Left colon (tissue), 2 donors: ENCODE data around the gene NBPF4. TPM values are rescaled to one million over a fixed set of nuclear protein-coding genes. Genes with fewer than 3 reads are reported as not detected.
A peak's percentile ranks its signal among the peaks of the same experiment; 100 is the strongest.
"Not testable (repeated sequence)": the region's sequence is repeated elsewhere in the genome, so short reads cannot be mapped to it uniquely, and the experiment has no call there.

ENCODE experiments used
- ATAC-seq: fragments of 200-7000 bp; cut with Tn5 transposase; one replicate; pipeline ENCODE4 v1.9.1; 2020; ENCODE audit warnings: mild to moderate bottlenecking, moderate library complexity
- DNase-seq, 2 donors: peaks; one replicate each; pipeline ENCODE4 v3.0.0-alpha.2; 2020
- intact Hi-C, 2 donors: fragments of 100-400 bp; cut with DNase I in 1 of 2; cut with micrococcal nuclease in 1 of 2; formaldehyde crosslinking; loops; one replicate each; pipeline versions ENCODE4 v1.11.2 to v1.14.0; 2022; cut with DNase I, micrococcal nuclease
- total RNA-seq, 2 donors: library from RNA; stranded (reverse); fragmentation: NEBNext Ultra II Directional; extraction: Animal tissue kit (Norgen Biotek cat#: 25700); gene quantifications; one replicate each; pipeline ENCODE4 v1.2.1, GENCODE V29; 2021
- donor health status: DM: no; HTN: no; CAD: no.
- donor health status: DM: yes; HTN: yes; CAD: no.

The NBPF4 gene
- total RNA-seq, 2 donors from 2014 or later = 0.53 TPM; not detected in 1

DNA sequence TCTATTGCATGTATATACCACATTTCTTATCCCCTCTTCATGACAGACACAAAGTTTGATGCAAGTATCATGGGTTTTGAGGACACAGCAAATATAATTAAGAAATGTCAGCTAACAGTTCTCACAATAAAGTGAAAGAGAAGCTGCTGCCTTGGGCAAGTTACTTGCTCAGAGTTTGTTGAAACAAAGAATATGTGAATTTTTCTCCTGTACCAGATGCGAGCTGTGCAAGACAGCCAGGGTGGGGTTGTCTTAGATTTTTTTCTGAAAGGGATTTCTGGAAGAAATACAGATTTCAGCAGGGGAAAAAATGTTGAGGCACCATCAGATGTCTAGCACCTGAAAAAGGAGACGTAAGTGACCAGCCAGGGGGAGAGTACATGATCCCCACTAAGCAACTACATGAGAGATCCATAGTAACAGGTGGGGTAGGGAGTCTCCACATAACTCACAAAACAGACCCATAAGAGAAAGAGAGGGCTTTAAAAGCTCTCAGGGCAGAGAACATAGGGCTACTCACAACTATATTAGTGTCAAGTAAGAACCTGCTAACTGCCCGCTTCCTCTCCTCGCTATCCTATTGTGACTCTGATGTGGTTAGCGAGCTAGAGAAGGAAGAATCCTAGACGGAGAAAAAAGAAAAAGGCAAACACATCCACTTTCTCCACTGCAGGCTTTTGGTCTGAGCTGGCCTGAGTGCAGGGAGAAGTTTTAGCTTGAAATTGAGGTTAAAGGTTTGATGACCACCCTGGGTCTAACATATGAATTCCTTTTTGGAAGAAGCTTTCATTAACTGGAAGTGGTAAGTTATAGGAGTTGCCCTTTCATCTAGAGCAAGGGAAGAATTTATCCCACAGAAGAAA lies 27.6 kb downstream of the NBPF4 start:
- ATAC-seq, intact Hi-C loops, DNase-seq: not testable (repeated sequence)

DNA sequence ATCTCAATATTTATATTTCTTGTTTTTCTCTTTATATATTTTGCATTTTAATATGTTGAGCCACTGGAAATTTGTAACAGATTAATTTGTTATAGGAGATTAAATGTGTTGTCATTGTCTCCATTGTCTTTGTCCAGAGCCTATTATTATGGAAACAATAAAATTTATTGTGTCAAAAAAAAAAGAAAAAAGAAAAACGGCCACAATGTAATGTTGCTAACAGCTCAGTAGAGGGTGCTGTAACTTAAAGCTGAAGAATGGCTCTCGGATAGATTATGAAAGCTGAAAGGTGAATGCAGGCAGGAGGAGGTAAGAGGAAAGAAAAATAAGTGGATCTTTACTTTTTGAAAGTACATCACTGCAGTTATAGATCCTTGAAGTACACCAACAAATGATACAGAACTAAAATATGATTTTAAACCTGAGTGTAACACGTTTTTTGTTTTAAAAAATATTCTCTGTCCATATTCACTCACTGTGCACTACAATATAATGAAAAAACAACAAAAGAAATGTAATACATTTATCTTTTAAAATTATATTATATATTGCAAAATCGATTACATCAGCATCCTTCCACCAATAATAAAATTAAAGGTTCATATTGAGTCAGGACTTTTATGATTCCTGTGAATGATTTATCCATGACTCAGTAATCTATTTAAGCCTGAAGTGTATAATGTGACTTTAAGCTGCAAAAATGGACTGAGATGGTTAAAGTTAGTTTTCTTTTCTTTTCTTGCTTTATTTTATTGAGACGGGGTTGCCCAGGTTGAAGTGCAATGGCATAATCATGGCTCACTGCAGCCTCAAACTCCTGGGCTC lies 29.0 kb downstream of the NBPF4 start:
- DNase-seq, intact Hi-C loops: not testable (repeated sequence)
- ATAC-seq = peak; percentile 87

GRCh38 chr1:108211014-108211413 lies 32.9 kb downstream of the NBPF4 start:
- DNase-seq (no peak), ATAC-seq (no peak)
- intact Hi-C loops = no loop called here

- ATAC-seq (no peak), DNase-seq (no peak)
- intact Hi-C loops = no loop called here
These were observed 34.3 kb downstream of the NBPF4 start for GRCh38 chr1:108209456-108210108.

- DNase-seq = no peak
These were observed 35.0 kb downstream of the NBPF4 start for GRCh38 chr1:108208724-108209446.

DNA sequence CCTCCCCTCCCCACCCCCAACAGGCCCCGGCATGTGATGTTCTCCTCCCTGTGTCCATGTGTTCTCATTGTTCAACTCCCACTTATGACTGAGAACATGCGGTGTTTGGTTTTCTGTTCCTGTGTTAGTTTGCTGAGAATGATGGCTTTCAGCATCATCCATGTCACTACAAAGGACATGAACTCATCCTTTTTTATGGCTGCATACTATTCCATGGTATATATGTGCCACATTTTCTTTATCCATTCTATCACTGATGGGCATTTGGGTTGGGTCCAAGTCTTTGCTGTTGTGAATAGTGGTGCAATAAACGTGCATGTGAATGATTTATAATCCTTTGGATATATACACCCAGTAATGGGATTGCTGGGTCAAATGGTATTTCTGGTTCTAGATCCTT lies 40.3 kb downstream of the NBPF4 start:
- DNase-seq, intact Hi-C loops, ATAC-seq: not testable (repeated sequence)

More at GRCh38 chr1:108208724-108209446, 35.0 kb downstream of the NBPF4 start:
- intact Hi-C loops = no loop called here
- ATAC-seq = no peak

GRCh38 chr1:108201687-108202086 lies 42.2 kb downstream of the NBPF4 start:
- intact Hi-C loops = no loop called here
- DNase-seq = no peak
- no peak for ATAC-seq

- intact Hi-C loops = no loop called here
- peak; percentile 48 for ATAC-seq
- DNase-seq = peak; percentile 51 to 54
These were observed 43.2 kb downstream of the NBPF4 start for GRCh38 chr1:108200687-108201051.

GRCh38 chr1:108199781-108200686 lies 43.8 kb downstream of the NBPF4 start, which contains the start of gene SLC25A24:
Gene SLC25A24, minus strand, starts transcription at chr1:108200343. Its CDS starts 205 bp downstream, at chr1:108200138.
- ATAC-seq (peak; percentile 88), DNase-seq (peak; percentile 87 to 89)
- intact Hi-C loops = no loop called here

DNA sequence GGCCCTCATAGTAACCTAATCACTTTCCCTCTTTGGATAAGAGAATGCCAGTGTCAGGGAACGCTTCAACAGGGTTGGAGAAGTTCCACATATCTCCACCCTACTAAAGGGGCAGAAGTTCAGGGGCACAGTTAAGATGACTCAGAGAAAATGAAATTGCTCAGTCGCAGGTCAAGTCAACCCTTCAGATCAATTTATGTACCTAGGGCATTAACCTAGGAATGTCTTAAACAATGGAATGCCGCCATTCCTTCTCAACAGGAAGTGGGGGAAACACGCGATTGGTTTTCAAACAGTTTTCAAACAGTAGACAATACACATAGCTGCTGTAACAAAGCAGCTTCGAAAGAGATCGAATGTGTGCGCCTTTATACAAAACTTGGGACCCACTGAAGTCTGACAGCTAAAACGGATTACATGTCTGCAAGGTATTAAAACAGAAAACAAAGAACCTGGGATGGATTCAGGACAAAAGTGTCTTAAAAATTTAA lies 44.6 kb downstream of the NBPF4 start:
- intact Hi-C loops = no loop called here
- ATAC-seq (peak; percentile 70), DNase-seq (peak; percentile 7 to 31)

GRCh38 chr1:108194051-108194450 lies 49.8 kb downstream of the NBPF4 start:
- no peak for ATAC-seq
- intact Hi-C loops = no loop called here

GRCh38 chr1:108193333-108193732 lies 50.5 kb downstream of the NBPF4 start:
- intact Hi-C loops = no loop called here
- ATAC-seq = no peak
- no peak for DNase-seq

More at GRCh38 chr1:108194051-108194450, 49.8 kb downstream of the NBPF4 start:
- no peak for DNase-seq

- DNase-seq = no peak
These were observed 51.3 kb downstream of the NBPF4 start for GRCh38 chr1:108192581-108192980.

GRCh38 chr1:108190686-108191416 lies 53.0 kb downstream of the NBPF4 start:
- DNase-seq (no peak), ATAC-seq (no peak)
- intact Hi-C loops = no loop called here

More at GRCh38 chr1:108192581-108192980, 51.3 kb downstream of the NBPF4 start:
- intact Hi-C loops = no loop called here
- ATAC-seq = no peak

GRCh38 chr1:108190001-108190634 lies 53.8 kb downstream of the NBPF4 start:
- intact Hi-C loops = no loop called here
- no peak for DNase-seq
- no peak for ATAC-seq

GRCh38 chr1:108188801-108189200 lies 55.1 kb downstream of the NBPF4 start:
- DNase-seq = no peak
- intact Hi-C loops = no loop called here
- ATAC-seq = no peak
